Naive thymus-derived CD4-positive, alpha-beta T cell (primary cell): ENCODE data around the gene DCST1. TPM values are rescaled to one million over a fixed set of nuclear protein-coding genes. Genes with fewer than 3 reads are reported as not detected.

Experiments used
- ATAC-seq: fragments of 150-1000 bp; cut with Tn5 transposase; 2 replicates; pipeline ENCODE4 v1.10.0; 2021; ENCODE audit warnings: mild to moderate bottlenecking, moderate library complexity
- CTCF ChIA-PET: fragments of 350-600 bp; sonication (Branson Sonifier 250); formaldehyde crosslinking; loops from one replicate; lab custom pipeline; 2021; ENCODE audit warnings: antibody characterized with exemption; lab: Charles Lee
- POLR2A ChIA-PET: fragments of 350-600 bp; sonication (Branson Sonifier 250); formaldehyde crosslinking; loops from one replicate; lab custom pipeline; 2021; ENCODE audit warnings: antibody characterized with exemption, inconsistent platforms; lab: Charles Lee
- DNase-seq, 9 donors: peaks; one replicate each; pipeline versions ENCODE4 v3.0.0 to v3.0.0-alpha.2; 2020 to 2022; ENCODE audit warnings: mixed read lengths in 1 of 9
- H3K27ac ChIP-seq: one replicate; pipeline ENCODE4 v1.7.0; 2013; ENCODE audit warnings: mild to moderate bottlenecking, low read depth, low read length, moderate library complexity
- H3K27me3 ChIP-seq, 2 donors: one replicate each; pipeline ENCODE4 v1.7.0; 2013; ENCODE audit warnings: low read length in 2 of 2, mild to moderate bottlenecking in 2 of 2, moderate library complexity in 2 of 2; ENCODE audit not compliant: control insufficient read depth in 2 of 2, insufficient read depth in 2 of 2
- H3K36me3 ChIP-seq, 3 experiments: 1 replicate in 2 of 3; 2 replicates in 1 of 3; pipeline ENCODE4 v1.7.0; 2013; ENCODE audit warnings: low read length in 3 of 3, mild to moderate bottlenecking in 3 of 3, moderate library complexity in 1 of 3; ENCODE audit not compliant: insufficient read depth in 3 of 3, control insufficient read depth in 2 of 3
- H3K4me1 ChIP-seq, 2 donors: one replicate each; pipeline ENCODE4 v1.7.0; 2013; ENCODE audit warnings: low read length in 2 of 2, mild to moderate bottlenecking in 2 of 2, moderate library complexity in 1 of 2; ENCODE audit not compliant: control insufficient read depth in 2 of 2, insufficient read depth in 2 of 2
- H3K4me3 ChIP-seq: 2 replicates; pipeline ENCODE4 v1.7.0; 2013; ENCODE audit warnings: mild to moderate bottlenecking, low read length
- H3K9me3 ChIP-seq, 3 experiments: 1 replicate in 2 of 3; 2 replicates in 1 of 3; pipeline ENCODE4 v1.7.0; 2013; ENCODE audit warnings: low read length in 3 of 3; ENCODE audit not compliant: control insufficient read depth in 2 of 3
- H3K27ac Mint-ChIP-seq, 9 donors: one replicate each; pipeline ENCODE4 v1.8.0; 2020 to 2022; ENCODE audit warnings: mixed read lengths in 9 of 9, mild to moderate bottlenecking in 8 of 9, moderate library complexity in 5 of 9, inconsistent platforms in 2 of 9
- H3K27me3 Mint-ChIP-seq, 5 donors: one replicate each; pipeline ENCODE4 v1.8.0; 2021 to 2022; ENCODE audit warnings: mixed read lengths in 5 of 5, mild to moderate bottlenecking in 1 of 5
- H3K36me3 Mint-ChIP-seq, 5 donors: one replicate each; pipeline ENCODE4 v1.8.0; 2020 to 2022; ENCODE audit warnings: mixed read lengths in 5 of 5, mild to moderate bottlenecking in 3 of 5, inconsistent platforms in 1 of 5
- H3K4me1 Mint-ChIP-seq, 7 donors: one replicate each; pipeline ENCODE4 v1.8.0; 2020 to 2022; ENCODE audit warnings: mixed read lengths in 7 of 7, mild to moderate bottlenecking in 3 of 7, inconsistent platforms in 1 of 7
- H3K4me3 Mint-ChIP-seq, 10 donors: one replicate each; pipeline ENCODE4 v1.8.0; 2020 to 2022; ENCODE audit warnings: mild to moderate bottlenecking in 10 of 10, mixed read lengths in 10 of 10, moderate library complexity in 6 of 10, inconsistent platforms in 2 of 10
- H3K9me3 Mint-ChIP-seq, 11 donors: one replicate each; pipeline ENCODE4 v1.8.0; 2020 to 2022; ENCODE audit warnings: mixed read lengths in 11 of 11, mild to moderate bottlenecking in 4 of 11, inconsistent platforms in 1 of 11, moderate library complexity in 1 of 11
- intact Hi-C, 2 donors: fragments of 100-400 bp; cut with micrococcal nuclease; formaldehyde crosslinking; loops; one replicate each; pipeline ENCODE4 v1.15.1; 2023
- polyA plus RNA-seq, 2 donors: library from polyadenylated mRNA; unstranded; fragments of 300-500 nt; fragmentation: Illumina TruSeq; gene quantifications; one replicate each; pipeline ENCODE4 v1.2.3, GENCODE V29; 2021
- total RNA-seq, 6 experiments: library from RNA in 5 of 6; stranded (reverse) in 5 of 6; gene quantifications; 1 replicate in 5 of 6; 2 replicates in 1 of 6; pipeline ENCODE4 v1.2.3 and lab custom pipeline; 2021 to 2026

DCST1 gene
- total and polyA plus RNA-seq, 7 experiments from 2014 or later = 0.19 to 0.78 (median 0.42) TPM; not detected in 4

DNA sequence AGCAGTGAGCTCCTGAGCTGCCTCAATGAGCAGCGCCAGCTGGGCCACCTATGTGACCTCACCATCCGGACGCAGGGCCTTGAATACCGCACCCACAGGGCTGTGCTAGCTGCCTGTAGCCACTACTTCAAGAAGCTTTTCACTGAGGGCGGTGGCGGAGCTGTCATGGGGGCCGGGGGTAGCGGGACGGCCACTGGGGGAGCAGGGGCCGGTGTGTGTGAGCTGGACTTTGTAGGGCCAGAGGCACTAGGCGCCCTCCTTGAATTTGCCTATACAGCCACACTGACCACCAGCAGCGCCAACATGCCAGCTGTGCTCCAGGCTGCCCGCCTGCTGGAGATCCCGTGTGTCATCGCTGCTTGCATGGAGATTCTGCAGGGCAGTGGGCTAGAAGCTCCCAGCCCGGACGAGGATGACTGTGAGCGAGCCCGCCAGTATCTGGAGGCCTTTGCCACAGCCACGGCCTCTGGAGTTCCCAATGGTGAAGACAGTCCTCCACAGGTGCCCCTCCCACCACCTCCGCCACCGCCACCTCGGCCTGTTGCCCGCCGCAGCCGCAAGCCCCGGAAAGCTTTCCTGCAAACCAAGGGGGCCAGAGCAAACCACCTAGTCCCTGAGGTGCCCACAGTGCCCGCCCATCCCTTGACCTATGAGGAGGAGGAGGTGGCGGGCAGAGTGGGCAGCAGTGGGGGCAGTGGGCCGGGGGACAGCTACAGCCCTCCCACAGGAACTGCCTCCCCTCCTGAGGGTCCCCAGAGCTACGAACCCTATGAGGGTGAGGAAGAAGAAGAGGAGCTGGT is 18.7 kb upstream of the DCST1 start:
- DNase-seq (no peak), ATAC-seq (no peak)
- peak overlapping the region in 7 of 9 donors; percentile 93 to 98 (median 95) for H3K27ac Mint-ChIP-seq
- H3K36me3 Mint-ChIP-seq = peaks cover 0 to 40% (median 4%) of the 10 kb centered on the region in 5 donors
- H3K27me3 Mint-ChIP-seq = no peaks in the 10 kb centered on the region
- POLR2A ChIA-PET = interaction anchor here (0.9 to 13.8 kb wide), 9 partner anchors 14 to 61 kb away, joined by 3 to 270 read pairs (median 28); partner anchors contain the start of genes CKS1B, FLAD1, LENEP and PBXIP1
- Histone ChIP-seq H3K9me3 (no peaks in the 10 kb centered on the region), H3K27ac (peak overlapping the region; percentile 83), H3K4me3 (no peak overlapping the region), H3K27me3 (no peaks in the 10 kb centered on the region), H3K36me3 (peaks cover 0 to 30% (median 0%) of the 10 kb centered on the region in 3 experiments), H3K4me1 (peaks cover 51 to 78% of the 10 kb centered on the region in 2 donors)
- intact Hi-C loops = loop anchor here in 1 of 2 donors (5.0 kb wide), 2 partner anchors 37 to 408 kb away; partner anchors contain the start of genes ADAM15 and ADAR
- CTCF ChIA-PET = interaction anchor here (0.6 to 13.9 kb wide), 11 partner anchors 17 to 345 kb away, joined by 3 to 291 read pairs (median 5); partner anchors contain the start of genes CKS1B, LENEP, PBXIP1 and PMVK
- H3K4me1 Mint-ChIP-seq = peaks cover 41 to 81% (median 75%) of the 10 kb centered on the region in 7 donors
- H3K9me3 Mint-ChIP-seq = no peaks in the 10 kb centered on the region
- H3K4me3 Mint-ChIP-seq = peak overlapping the region in 8 of 10 donors; percentile 76 to 99 (median 90)

- ChIA-PET POLR2A (interaction anchor here (0.6 to 13.8 kb wide), 11 partner anchors 15 to 236 kb away, joined by 3 to 270 read pairs (median 18); partner anchors contain the start of genes CKS1B, FLAD1, LENEP and PBXIP1), CTCF (interaction anchor here (0.7 to 13.9 kb wide), 15 partner anchors 8 to 456 kb away, joined by 3 to 291 read pairs (median 8); partner anchors contain the start of genes CKS1B, LENEP, PBXIP1 and PMVK)
- Mint-ChIP-seq H3K4me1 (peaks cover 42 to 83% (median 72%) of the 10 kb centered on the region in 7 donors), H3K36me3 (peaks cover 0 to 34% (median 4%) of the 10 kb centered on the region in 5 donors), H3K27ac (peak overlapping the region; percentile 82 to 98 (median 94)), H3K4me3 (peak overlapping the region; percentile 66 to 85 (median 74)), H3K27me3 (no peaks in the 10 kb centered on the region), H3K9me3 (peaks cover 0 to 2% (median 0%) of the 10 kb centered on the region in 11 donors)
- H3K9me3 ChIP-seq = no peaks in the 10 kb centered on the region
- peaks cover 43 to 78% of the 10 kb centered on the region in 2 donors for H3K4me1 ChIP-seq
- no peak for ATAC-seq
- DNase-seq = no peak
- H3K27me3 ChIP-seq = no peaks in the 10 kb centered on the region
- peaks cover 0 to 30% (median 0%) of the 10 kb centered on the region in 3 experiments for H3K36me3 ChIP-seq
- intact Hi-C loops = loop anchor here in 1 of 2 donors (2.0 to 5.0 kb wide), 3 partner anchors 33 to 408 kb away; partner anchors contain the start of genes ADAM15, ADAR and FLAD1
- H3K4me3 ChIP-seq = no peak overlapping the region
- peak overlapping the region; percentile 83 for H3K27ac ChIP-seq
Measured at GRCh38 chr1:155015527-155016230, 17.9 kb upstream of the DCST1 start.

- peak overlapping the region; percentile 50 for H3K4me3 ChIP-seq
- peak overlapping the region; percentile 82 to 98 (median 94) for H3K27ac Mint-ChIP-seq
- H3K27me3 Mint-ChIP-seq = no peaks in the 10 kb centered on the region
- H3K36me3 Mint-ChIP-seq = peaks cover 0 to 34% (median 4%) of the 10 kb centered on the region in 5 donors
- DNase-seq = peak in 1 of 9 donors; percentile 41
- CTCF ChIA-PET = interaction anchor here (0.7 to 13.9 kb wide), 19 partner anchors 9 to 457 kb away, joined by 3 to 291 read pairs (median 7); partner anchors contain the start of genes CKS1B, FLAD1, LENEP and PBXIP1
- H3K4me1 ChIP-seq = peaks cover 38 to 75% of the 10 kb centered on the region in 2 donors
- peak overlapping the region; percentile 83 for H3K27ac ChIP-seq
- H3K4me3 Mint-ChIP-seq = peak overlapping the region; percentile 66 to 85 (median 74)
- peaks cover 38 to 80% (median 69%) of the 10 kb centered on the region in 7 donors for H3K4me1 Mint-ChIP-seq
- H3K36me3 ChIP-seq = peaks cover 0 to 26% (median 0%) of the 10 kb centered on the region in 3 experiments
- no peaks in the 10 kb centered on the region for H3K27me3 ChIP-seq
- POLR2A ChIA-PET = interaction anchor here (0.6 to 13.8 kb wide), 13 partner anchors 16 to 236 kb away, joined by 3 to 270 read pairs (median 10); partner anchors contain the start of genes FLAD1, LENEP, PBXIP1 and PMVK
- H3K9me3 Mint-ChIP-seq = peaks cover 0 to 2% (median 0%) of the 10 kb centered on the region in 11 donors
- no peak for ATAC-seq
- H3K9me3 ChIP-seq = no peaks in the 10 kb centered on the region
- intact Hi-C loops = loop anchor here in 1 of 2 donors (2.0 to 5.0 kb wide), 3 partner anchors 34 to 409 kb away; partner anchors contain the start of genes ADAM15, ADAR and FLAD1
Measured at GRCh38 chr1:155016231-155016831, 17.3 kb upstream of the DCST1 start.

DNA sequence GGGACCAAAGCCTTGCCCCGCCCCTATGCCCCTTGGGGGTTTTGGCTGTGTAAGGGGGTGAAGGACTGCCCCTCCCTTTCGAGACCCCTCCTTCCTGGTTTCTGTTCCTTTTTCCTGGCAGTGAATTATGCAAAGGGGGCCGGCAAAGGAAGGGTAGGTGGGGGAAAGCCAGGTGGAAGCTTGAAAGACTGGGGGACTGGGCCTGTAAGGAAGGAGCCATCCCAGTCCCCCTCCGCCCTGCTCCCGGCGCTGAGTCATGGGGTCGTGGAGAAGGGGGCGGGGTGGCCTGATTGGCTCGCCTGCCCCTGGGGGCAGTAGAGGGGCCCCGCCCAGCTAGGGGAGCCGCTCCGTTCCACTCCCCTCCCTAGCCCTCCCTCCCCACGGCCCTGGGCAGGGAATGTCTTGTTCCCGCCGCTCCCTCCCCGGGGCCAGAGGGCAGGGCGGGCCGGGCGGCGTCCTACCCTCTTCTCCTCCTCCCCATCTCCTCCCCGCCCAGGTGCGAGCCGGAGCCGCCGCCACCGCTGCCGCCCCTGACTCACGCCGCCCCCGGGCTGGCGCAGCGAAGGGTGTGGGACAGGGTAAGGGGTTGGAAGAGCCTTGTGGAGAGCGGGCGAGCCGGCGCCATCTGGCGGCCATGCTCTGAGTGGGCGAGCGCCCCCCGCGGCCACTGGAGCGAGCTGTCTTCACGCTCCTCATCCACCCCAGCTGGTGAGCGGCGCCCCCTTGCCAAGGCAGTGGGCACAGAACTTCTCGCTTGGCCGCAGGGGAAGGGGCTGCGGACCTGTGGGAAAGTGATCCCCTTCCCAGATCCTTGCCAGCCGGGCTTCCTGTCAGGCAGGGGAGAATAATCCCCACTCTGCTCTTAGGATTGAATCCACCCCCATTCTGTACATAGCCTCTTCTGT is 16.3 kb upstream of the DCST1 start:
- H3K27ac Mint-ChIP-seq = peak overlapping the region; percentile 38 to 98 (median 94)
- H3K4me1 ChIP-seq = peaks cover 38 to 65% of the 10 kb centered on the region in 2 donors
- peaks cover 0 to 3% (median 0%) of the 10 kb centered on the region in 11 donors for H3K9me3 Mint-ChIP-seq
- no peaks in the 10 kb centered on the region for H3K27me3 ChIP-seq
- ChIA-PET CTCF (interaction anchor here (0.6 to 13.9 kb wide), 21 partner anchors 8 to 458 kb away, joined by 3 to 291 read pairs (median 4); partner anchors contain the start of genes ADAM15, CKS1B, FLAD1 and LENEP), POLR2A (interaction anchor here (0.8 to 13.8 kb wide), 15 partner anchors 16 to 458 kb away, joined by 3 to 270 read pairs (median 6); partner anchors contain the start of genes FLAD1, LENEP, PBXIP1 and PMVK)
- intact Hi-C loops = loop anchor here (1.0 to 5.0 kb wide), 16 partner anchors 11 to 538 kb away; partner anchors contain the start of genes FLAD1 (in 2 of the 2), PYGO2 (in 2 of the 2), ADAM15 (in 1 of the 2) and ADAR (in 1 of the 2)
- H3K27ac ChIP-seq = peak overlapping the region; percentile 83
- peak; percentile 98 for ATAC-seq
- DNase-seq = peak; percentile 85 to 93 (median 89)
- H3K4me1 Mint-ChIP-seq = peaks cover 38 to 83% (median 71%) of the 10 kb centered on the region in 7 donors
- no peaks in the 10 kb centered on the region for H3K9me3 ChIP-seq
- H3K36me3 ChIP-seq = peaks cover 0 to 26% (median 0%) of the 10 kb centered on the region in 3 experiments
- H3K36me3 Mint-ChIP-seq = peaks cover 0 to 33% (median 4%) of the 10 kb centered on the region in 5 donors
- peak overlapping the region; percentile 50 for H3K4me3 ChIP-seq
- H3K4me3 Mint-ChIP-seq = peak overlapping the region; percentile 51 to 84 (median 70)
- H3K27me3 Mint-ChIP-seq = no peaks in the 10 kb centered on the region
